Gastroesophageal sphincter (tissue), 3 donors: ENCODE results near the gene GPR149.

Experiments used
- CTCF ChIP-seq, 4 experiments: fragments of 200-600 bp in 2 of 4; fragments of 450-650 bp in 2 of 4; sonication (generic) in 1 of 4; IDR thresholded peaks; one replicate each; pipeline ENCODE4 v1.5.1; 2017 to 2019; ENCODE audit warnings: antibody characterized with exemption in 4 of 4, mild to moderate bottlenecking in 2 of 4, moderate library complexity in 2 of 4
- POLR2A ChIP-seq, 2 donors: fragments of 450-650 bp; IDR thresholded peaks; one replicate each; pipeline ENCODE4 v1.6.1; 2017; ENCODE audit warnings: antibody characterized with exemption in 2 of 2, mild to moderate bottlenecking in 2 of 2, moderate library complexity in 1 of 2

GRCh38 chr3:154422694-154423093 is 7.3 kb downstream of the GPR149 start:
- TF ChIP-seq POLR2A (IDR thresholded peaks at IDR 0.05) (no peak), CTCF (IDR thresholded peaks at IDR 0.05) (no peak)
